Psoas muscle (tissue), 8 donors: Measurements from ENCODE around the gene SCTR. TPM values are rescaled to one million over a fixed set of nuclear protein-coding genes. Genes with fewer than 3 reads are reported as not detected.

Experiments
- ATAC-seq, 4 donors: fragments of 200-7000 bp; cut with Tn5 transposase; one replicate each; pipeline ENCODE4 v1.9.1; 2020; ENCODE audit warnings: moderate library complexity in 3 of 4, mild to moderate bottlenecking in 2 of 4
- DNase-seq, 2 donors: peaks; one replicate each; pipeline ENCODE4 v3.0.0-alpha.2; 2020
- H3K27ac ChIP-seq: fragments of 200-600 bp; one replicate; pipeline ENCODE4 v1.8.0; 2022
- H3K27me3 ChIP-seq, 3 donors: fragments of 200-600 bp in 1 of 3; one replicate each; pipeline versions ENCODE4 v1.6.1 to v1.8.0; 2013 to 2022; ENCODE audit warnings: low read length in 2 of 3, mild to moderate bottlenecking in 2 of 3, moderate library complexity in 1 of 3; ENCODE audit not compliant: insufficient read depth in 3 of 3
- H3K36me3 ChIP-seq, 2 donors: fragments of 200-600 bp in 1 of 2; one replicate each; pipeline versions ENCODE4 v1.6.1 to v1.8.0; 2013 to 2022; ENCODE audit warnings: low read depth in 1 of 2, mild to moderate bottlenecking in 1 of 2, moderate library complexity in 1 of 2; ENCODE audit not compliant: insufficient read depth in 1 of 2
- H3K4me1 ChIP-seq: fragments of 200-600 bp; one replicate; pipeline ENCODE4 v1.8.0; 2022
- H3K4me3 ChIP-seq: fragments of 200-600 bp; one replicate; pipeline ENCODE4 v1.8.0; 2022; ENCODE audit warnings: mild to moderate bottlenecking
- H3K9me3 ChIP-seq: fragments of 200-600 bp; one replicate; pipeline ENCODE4 v1.8.0; 2022
- WGBS, 3 donors: extraction: QIAGEN DNeasy Blood & Tissue Kit; methylation state at CpG; one replicate each; pipeline versions ENCODE4 v1.1.6 to v1.1.7; 2013; 5-methylcytosine and 5-hydroxymethylcytosine counted together
- intact Hi-C, 2 donors: fragments of 100-400 bp; cut with DNase I; formaldehyde crosslinking; loops; one replicate each; pipeline versions ENCODE4 v1.11.0 to v1.14.2; 2022
- polyA plus RNA-seq, 3 donors: library from polyadenylated mRNA; stranded (reverse); fragments of 200-250 nt; gene quantifications; one replicate each; pipeline ENCODE4 v1.2.3, GENCODE V29; 2013
- total RNA-seq, 4 donors: library from RNA; stranded (reverse); fragmentation: NEBNext Ultra II Directional in 2 of 4; extraction: Animal tissue kit (Norgen Biotek cat#: 25700) in 2 of 4; gene quantifications; one replicate each; pipeline versions ENCODE4 v1.2.1 to v1.2.4, GENCODE V29; 2021 to 2023
- TF ChIP-seq, protein P1 (sequence below): fragments of 200-600 bp; IDR thresholded peaks from one replicate; pipeline ENCODE4 v1.8.0; 2022; ENCODE audit warnings: antibody characterized with exemption
- donor health status: healthy with polysubstance abuse.
- donor health status: DM: no; HTN: no; CAD: no; lungs with moderate emphysema.
- donor health status: Bipolar disorder and iron deficiency.
- donor health status: healthy.
- donor health status: DM: yes; HTN: yes; CAD: no.
- donor health status: DM: no; HTN: no; CAD: no.
- donor health status: DM: no; HTN: no; CAD: no.
- donor health status: DM: yes; HTN: yes; CAD: no.

SCTR gene
- total and polyA plus RNA-seq, 7 donors, result 0.12 to 1.3 (median 0.57) TPM; not detected in 4

DNA sequence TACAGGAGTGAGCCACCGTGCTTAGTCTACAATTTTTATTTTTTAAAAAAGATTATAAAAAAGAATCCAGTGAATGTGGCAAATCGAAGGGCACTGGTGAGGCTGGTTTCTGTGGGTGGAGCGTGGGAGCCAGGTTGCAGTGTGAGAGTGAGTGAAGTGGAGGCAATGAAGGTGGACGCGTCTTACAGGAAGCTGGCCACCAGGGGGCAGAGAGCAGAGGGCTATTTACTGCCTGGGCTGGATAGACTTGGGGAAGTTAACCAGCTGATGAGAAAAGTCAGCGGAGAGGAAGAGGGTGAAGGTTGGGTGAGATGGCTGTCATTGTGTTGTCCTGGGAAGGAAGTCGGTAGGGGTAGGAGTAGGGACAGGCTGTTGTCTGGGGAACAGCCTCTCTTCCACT is 6.8 kb downstream of the SCTR start:
- DNase-seq (peak; percentile 24 to 54), ATAC-seq (peak in 3 of 4 donors; percentile 32 to 55 (median 37))
- no peaks in the 10 kb centered on the region for H3K4me1 ChIP-seq
- H3K9me3 ChIP-seq, result no peaks in the 10 kb centered on the region
- no peak overlapping the region for H3K27ac ChIP-seq
- TF ChIP-seq, protein P1, sequence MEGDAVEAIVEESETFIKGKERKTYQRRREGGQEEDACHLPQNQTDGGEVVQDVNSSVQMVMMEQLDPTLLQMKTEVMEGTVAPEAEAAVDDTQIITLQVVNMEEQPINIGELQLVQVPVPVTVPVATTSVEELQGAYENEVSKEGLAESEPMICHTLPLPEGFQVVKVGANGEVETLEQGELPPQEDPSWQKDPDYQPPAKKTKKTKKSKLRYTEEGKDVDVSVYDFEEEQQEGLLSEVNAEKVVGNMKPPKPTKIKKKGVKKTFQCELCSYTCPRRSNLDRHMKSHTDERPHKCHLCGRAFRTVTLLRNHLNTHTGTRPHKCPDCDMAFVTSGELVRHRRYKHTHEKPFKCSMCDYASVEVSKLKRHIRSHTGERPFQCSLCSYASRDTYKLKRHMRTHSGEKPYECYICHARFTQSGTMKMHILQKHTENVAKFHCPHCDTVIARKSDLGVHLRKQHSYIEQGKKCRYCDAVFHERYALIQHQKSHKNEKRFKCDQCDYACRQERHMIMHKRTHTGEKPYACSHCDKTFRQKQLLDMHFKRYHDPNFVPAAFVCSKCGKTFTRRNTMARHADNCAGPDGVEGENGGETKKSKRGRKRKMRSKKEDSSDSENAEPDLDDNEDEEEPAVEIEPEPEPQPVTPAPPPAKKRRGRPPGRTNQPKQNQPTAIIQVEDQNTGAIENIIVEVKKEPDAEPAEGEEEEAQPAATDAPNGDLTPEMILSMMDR, result peak; percentile 42
- H3K36me3 ChIP-seq, result no peaks in the 10 kb centered on the region
- peaks cover 0 to 1% (median 0%) of the 10 kb centered on the region in 3 donors for H3K27me3 ChIP-seq
- no peak overlapping the region for H3K4me3 ChIP-seq
- intact Hi-C loops, result no loop called here
- 35 to 45% (median 39%) methylated on average over 7 of the region's 7 CpGs for WGBS, 3 donors

DNA sequence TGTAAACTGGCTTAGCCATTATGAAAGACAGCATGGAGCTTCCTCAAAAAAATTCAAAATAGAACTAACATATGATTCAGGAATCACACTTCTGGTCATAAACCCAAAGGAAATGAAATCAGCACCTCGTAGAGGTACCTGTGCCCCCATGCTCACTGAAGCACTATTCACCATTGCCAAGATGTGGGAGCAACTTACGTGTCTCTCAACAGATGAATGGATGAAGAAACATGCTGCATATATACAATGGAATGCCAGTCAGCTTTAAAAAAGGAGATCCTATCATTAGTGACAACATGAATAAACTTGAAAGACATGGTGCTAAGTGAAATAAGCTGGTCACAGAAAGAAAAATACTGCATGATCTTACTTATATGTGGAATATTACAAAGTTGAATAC is 8.2 kb downstream of the SCTR start:
- H3K4me1 ChIP-seq, result no peaks in the 10 kb centered on the region
- TF ChIP-seq, protein P1, result no peak
- no peak overlapping the region for H3K4me3 ChIP-seq
- WGBS, 3 donors, result 86 to 91% (median 87%) methylated on average over 2 of the region's 2 CpGs
- H3K9me3 ChIP-seq, result no peaks in the 10 kb centered on the region
- no peak overlapping the region for H3K27ac ChIP-seq
- DNase-seq (no peak), ATAC-seq (no peak)
- intact Hi-C loops, result no loop called here
- H3K27me3 ChIP-seq, result no peaks in the 10 kb centered on the region
- no peaks in the 10 kb centered on the region for H3K36me3 ChIP-seq

DNA sequence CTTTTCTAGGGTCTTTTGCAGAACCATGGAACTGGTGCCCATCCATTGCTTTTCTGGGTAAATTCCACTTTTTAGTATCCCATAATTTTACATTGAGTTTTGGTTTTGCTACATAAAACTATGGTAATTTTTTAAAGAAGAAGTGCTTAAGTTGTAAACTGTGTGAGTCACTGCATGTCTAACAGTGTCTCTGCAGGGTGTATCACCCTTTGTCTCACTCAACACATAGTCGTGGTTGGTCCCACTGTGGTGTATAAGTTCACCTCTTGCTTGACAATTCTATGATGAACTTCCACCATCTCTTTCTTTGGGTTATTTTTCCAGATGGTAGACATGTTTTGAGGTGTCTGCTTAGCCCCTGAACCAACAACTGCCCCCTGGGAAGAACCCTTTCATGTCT is 10.5 kb downstream of the SCTR start:
- H3K27ac ChIP-seq, result no peak overlapping the region
- H3K36me3 ChIP-seq, result no peaks in the 10 kb centered on the region
- TF ChIP-seq, protein P1, result no peak
- H3K4me1 ChIP-seq, result no peaks in the 10 kb centered on the region
- ATAC-seq (no peak), DNase-seq (no peak)
- 42 to 58% (median 45%) methylated on average over 1 of the region's 1 CpG for WGBS, 3 donors
- H3K4me3 ChIP-seq, result no peak overlapping the region
- H3K27me3 ChIP-seq, result no peaks in the 10 kb centered on the region
- intact Hi-C loops, result no loop called here
- H3K9me3 ChIP-seq, result no peaks in the 10 kb centered on the region

DNA sequence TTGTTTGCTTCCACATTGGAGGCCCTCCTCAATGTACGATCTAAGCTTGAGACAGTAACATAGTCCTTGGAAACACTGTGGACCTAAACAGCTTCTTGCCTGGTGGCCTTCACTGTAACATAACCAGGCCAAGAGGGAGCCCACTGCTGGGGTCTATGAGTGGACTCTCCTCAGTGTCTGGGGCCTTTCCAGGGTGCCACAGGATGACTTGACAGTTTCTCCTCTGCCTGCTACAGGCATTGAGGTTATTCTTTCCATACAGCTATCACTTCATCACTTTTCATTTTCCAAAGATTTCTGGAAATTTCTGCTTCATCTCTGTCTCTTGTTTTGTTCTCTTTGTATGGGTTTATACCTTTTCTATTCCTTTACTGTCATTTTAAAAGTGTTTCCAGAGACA is 11.3 kb downstream of the SCTR start:
- no peak overlapping the region for H3K4me3 ChIP-seq
- intact Hi-C loops, result no loop called here
- DNase-seq (no peak), ATAC-seq (no peak)
- TF ChIP-seq, protein P1, result no peak
- 91 to 96% (median 91%) methylated on average over 1 of the region's 1 CpG for WGBS, 3 donors
- H3K9me3 ChIP-seq, result no peaks in the 10 kb centered on the region
- no peaks in the 10 kb centered on the region for H3K27me3 ChIP-seq
- no peaks in the 10 kb centered on the region for H3K36me3 ChIP-seq
- no peak overlapping the region for H3K27ac ChIP-seq
- no peaks in the 10 kb centered on the region for H3K4me1 ChIP-seq

DNA sequence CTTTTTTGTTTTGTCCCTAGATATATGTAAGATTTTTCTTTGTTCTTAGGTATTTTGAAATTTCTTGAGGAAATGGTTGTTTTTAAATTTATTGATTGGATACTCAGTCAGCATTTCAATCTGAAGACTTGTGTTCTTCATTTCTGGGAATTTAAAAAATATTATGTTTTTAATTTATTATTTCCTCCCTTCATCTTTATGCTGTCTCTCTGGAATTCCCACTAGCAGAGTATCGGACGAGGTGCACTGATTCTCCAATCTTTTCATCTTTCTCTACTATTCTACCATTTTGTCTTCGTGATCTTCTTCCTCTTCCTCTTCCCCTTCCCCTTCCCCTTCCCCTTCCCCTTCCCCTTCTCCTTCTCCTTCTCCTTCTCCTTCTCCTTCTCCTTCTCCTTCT is 12.3 kb downstream of the SCTR start:
- no peaks in the 10 kb centered on the region for H3K4me1 ChIP-seq
- WGBS, 3 donors, result 76 to 87% (median 82%) methylated on average over 3 of the region's 3 CpGs

More for the DNA sequence above, 12.3 kb downstream of the SCTR start:
- intact Hi-C loops, result no loop called here
- Histone ChIP-seq H3K9me3 (no peaks in the 10 kb centered on the region), H3K4me3 (no peak overlapping the region), H3K27ac (no peak overlapping the region), H3K27me3 (no peaks in the 10 kb centered on the region), H3K36me3 (no peaks in the 10 kb centered on the region)
- no peak for DNase-seq
- no peak for ATAC-seq
- TF ChIP-seq, protein P1, result no peak
